HG03457 (cell line): ENCODE measurements around the gene CUL7.
"Not testable (repeated sequence)": the region's sequence is repeated elsewhere in the genome, so short reads cannot be mapped to it uniquely, and the experiment has no call there.

ENCODE experiments used
- ATAC-seq: cut with Tn5 transposase; IDR thresholded peaks from one replicate; pipeline ENCODE4 v1.9.1; 2021; ENCODE audit warnings: moderate number of reproducible peaks; ENCODE audit not compliant: unreplicated experiment

CUL7 gene

GRCh38 chr6:43016943-43017334 lies 36.7 kb downstream of the CUL7 start:
- no peak for ATAC-seq

GRCh38 chr6:43016176-43016942 lies 37.3 kb downstream of the CUL7 start:
- no peak for ATAC-seq

- no peak for ATAC-seq
Observed at GRCh38 chr6:43014434-43014909, 39.2 kb downstream of the CUL7 start.

GRCh38 chr6:43013843-43014433 lies 39.7 kb downstream of the CUL7 start, which contains the start of the genes KLHDC3 and MEA1:
TSS of gene KLHDC3 (plus strand) at chr6:43014249. CDS start at chr6:43017193, 2,944 bp downstream.
TSS of gene MEA1 (minus strand) at chr6:43013946. CDS start at chr6:43013813, 133 bp downstream.
- ATAC-seq = peak; percentile 87

- no peak for ATAC-seq
Observed at GRCh38 chr6:43013097-43013842, 40.4 kb downstream of the CUL7 start.

GRCh38 chr6:43012364-43012763 lies 41.3 kb downstream of the CUL7 start:
- no peak for ATAC-seq

- no peak for ATAC-seq
Observed at GRCh38 chr6:43011207-43011606, 42.4 kb downstream of the CUL7 start.

GRCh38 chr6:43009124-43009523 lies 44.5 kb downstream of the CUL7 start:
- ATAC-seq = no peak

GRCh38 chr6:43007126-43007525 lies 46.5 kb downstream of the CUL7 start:
- ATAC-seq = no peak

GRCh38 chr6:43006251-43006650 lies 47.4 kb downstream of the CUL7 start:
- no peak for ATAC-seq

GRCh38 chr6:43005844-43006243 lies 47.8 kb downstream of the CUL7 start:
- ATAC-seq = no peak

GRCh38 chr6:43001843-43002242 lies 51.8 kb downstream of the CUL7 start:
- no peak for ATAC-seq

GRCh38 chr6:42998205-42998604 lies 55.4 kb downstream of the CUL7 start:
- ATAC-seq = not testable (repeated sequence)

- no peak for ATAC-seq
Observed at GRCh38 chr6:42996513-42996912, 57.1 kb downstream of the CUL7 start.

- no peak for ATAC-seq
Observed at GRCh38 chr6:42993445-42993844, 60.2 kb downstream of the CUL7 start.

GRCh38 chr6:42989923-42990322 lies 63.7 kb downstream of the CUL7 start:
- ATAC-seq = no peak

- ATAC-seq = no peak
Observed at GRCh38 chr6:42988486-42989020, 65.1 kb downstream of the CUL7 start.
